Spinal cord (tissue), 10 donors: ENCODE measurements around the gene OPN4. TPM values are rescaled to one million over a fixed set of nuclear protein-coding genes. Genes with fewer than 3 reads are reported as not detected.

Source experiments
- DNase-seq, 6 donors: peaks; one replicate each; pipeline versions ENCODE4 v3.0.0 to v3.0.0-alpha.2; 2013 to 2015; ENCODE audit warnings: low spot score in 6 of 6, low read depth in 4 of 6
- H3K27ac ChIP-seq: one replicate; pipeline ENCODE4 v1.5.1; 2013; ENCODE audit warnings: low read depth, low read length, control low read depth
- H3K27me3 ChIP-seq: one replicate; pipeline ENCODE4 v1.6.1; 2013; ENCODE audit warnings: low read length; ENCODE audit not compliant: control insufficient read depth, insufficient read depth
- H3K36me3 ChIP-seq: one replicate; pipeline ENCODE4 v1.6.1; 2013; ENCODE audit warnings: low read length; ENCODE audit not compliant: control insufficient read depth, insufficient read depth
- H3K4me1 ChIP-seq: one replicate; pipeline ENCODE4 v1.6.1; 2013; ENCODE audit warnings: low read length; ENCODE audit not compliant: control insufficient read depth, insufficient read depth
- H3K4me3 ChIP-seq: one replicate; pipeline ENCODE4 v1.5.1; 2013; ENCODE audit warnings: low read depth, low read length, control low read depth
- H3K9me3 ChIP-seq: one replicate; pipeline ENCODE4 v1.6.1; 2013; ENCODE audit warnings: low read length; ENCODE audit not compliant: control insufficient read depth, insufficient read depth
- WGBS: methylation state at CpG from one replicate; pipeline ENCODE4 v1.1.5; 2013; ENCODE audit warnings: missing lambda C conversion rate; ENCODE audit not compliant: insufficient coverage; 5-methylcytosine and 5-hydroxymethylcytosine counted together
- polyA plus RNA-seq, 2 donors: library from polyadenylated mRNA; unstranded; fragments of 120-200 nt; gene quantifications; one replicate each; pipeline ENCODE4 v1.2.1, GENCODE V29; 2013; ENCODE audit not compliant: insufficient read length in 2 of 2
- total RNA-seq, 2 donors: library from RNA; depleted of rRNA in 1 of 2; stranded (reverse); fragments of 120-200 nt in 1 of 2; fragments of >200 nt in 1 of 2; gene quantifications; one replicate each; pipeline versions ENCODE4 v1.2.3 to v1.2.4, GENCODE V29; 2013 to 2014
- donor health status: healthy.

OPN4 gene
- total and polyA plus RNA-seq, 4 donors = 0.17 TPM; not detected in 3

DNA sequence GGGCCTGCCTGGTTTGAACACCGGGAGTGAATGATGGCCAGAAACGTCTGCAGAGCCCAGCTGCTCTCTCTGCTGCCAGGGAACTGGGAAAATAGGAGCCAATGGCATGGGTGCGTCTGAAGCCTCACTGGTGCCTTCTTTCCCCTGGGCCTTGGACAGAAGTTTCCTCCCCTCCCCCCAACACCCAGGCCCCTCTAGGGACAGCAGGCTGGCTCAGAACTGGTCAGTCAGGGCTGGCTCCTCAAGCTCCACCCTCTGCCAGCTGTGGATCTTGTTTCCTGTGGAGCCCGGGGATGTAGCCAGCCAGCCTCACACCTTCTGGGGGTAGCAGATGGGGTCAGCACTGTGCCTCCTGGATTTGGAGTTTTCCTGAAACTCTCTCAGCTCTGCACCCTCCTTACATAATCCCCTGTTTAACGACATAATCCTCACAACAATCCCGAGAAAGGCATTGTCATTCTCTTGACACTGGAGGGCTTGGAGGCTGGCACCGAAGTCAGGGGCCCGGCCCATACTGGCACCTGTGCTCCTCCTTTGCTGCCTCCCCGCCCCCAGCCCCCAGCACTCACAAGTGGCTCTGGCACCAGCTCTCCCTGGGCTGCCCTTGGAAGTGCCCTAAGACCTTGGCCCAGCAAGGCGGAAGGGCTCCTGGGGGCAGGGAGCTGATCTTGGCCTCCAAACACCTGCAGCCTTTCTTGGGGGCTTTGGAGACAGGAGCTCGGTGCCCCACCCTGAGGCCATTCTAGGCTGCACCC lies 19.7 kb downstream of the OPN4 start:
- Histone ChIP-seq H3K36me3 (peaks cover 2% of the 10 kb centered on the region), H3K9me3 (no peaks in the 10 kb centered on the region), H3K27me3 (no peaks in the 10 kb centered on the region), H3K4me3 (no peak overlapping the region), H3K27ac (no peak overlapping the region), H3K4me1 (peaks cover 40% of the 10 kb centered on the region)
- WGBS = 43% methylated on average over 9 of the region's 11 CpGs
- DNase-seq = peak in 2 of 6 donors; percentile 29 to 60

DNA sequence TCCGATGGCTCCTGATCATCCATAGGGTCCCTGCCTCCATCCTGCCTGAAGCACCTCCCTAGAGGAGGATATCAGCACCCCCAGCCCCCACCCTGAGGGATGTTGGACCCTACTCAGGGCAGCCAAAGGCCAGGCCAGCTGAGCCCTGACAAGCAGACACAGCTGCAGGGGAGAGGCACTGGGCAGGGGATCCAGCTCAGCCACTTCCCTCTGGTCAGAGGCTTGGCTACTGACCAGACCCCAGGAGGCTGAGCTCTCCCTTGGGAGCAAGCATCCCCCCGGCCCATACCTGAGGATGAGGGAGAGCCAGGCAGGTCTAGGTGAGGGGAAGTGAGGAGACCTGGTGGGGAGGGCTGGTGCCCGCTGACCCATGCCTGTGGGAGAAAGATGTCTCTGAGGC lies 20.6 kb downstream of the OPN4 start:
- no peaks in the 10 kb centered on the region for H3K27me3 ChIP-seq
- no peak for DNase-seq
- no peak overlapping the region for H3K27ac ChIP-seq
- no peak overlapping the region for H3K4me3 ChIP-seq
- no peaks in the 10 kb centered on the region for H3K36me3 ChIP-seq
- no peaks in the 10 kb centered on the region for H3K9me3 ChIP-seq
- H3K4me1 ChIP-seq = peaks cover 38% of the 10 kb centered on the region
- 88% methylated on average over 3 of the region's 3 CpGs for WGBS

DNA sequence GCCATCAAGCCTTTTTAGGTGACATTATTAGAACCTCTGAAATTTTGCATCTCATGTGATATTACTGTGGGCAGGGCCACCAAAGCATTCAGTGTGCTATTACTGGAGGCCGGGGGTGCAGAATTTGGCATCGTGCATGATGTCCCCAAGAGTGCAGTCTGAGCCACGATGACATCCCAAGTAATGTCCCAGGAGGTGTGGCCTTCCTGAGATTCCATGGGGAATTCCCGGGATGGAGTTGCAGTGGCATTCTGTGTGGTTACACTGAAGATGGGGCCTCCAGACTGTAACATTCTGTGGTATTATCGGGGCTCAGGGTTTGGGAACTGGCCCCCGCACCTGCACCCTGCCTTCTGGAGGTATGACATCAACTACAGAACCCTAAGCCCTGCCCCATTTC lies 23.0 kb downstream of the OPN4 start:
- H3K4me1 ChIP-seq = peaks cover 34% of the 10 kb centered on the region
- no peaks in the 10 kb centered on the region for H3K27me3 ChIP-seq
- 84% methylated on average over 6 of the region's 6 CpGs for WGBS
- no peaks in the 10 kb centered on the region for H3K9me3 ChIP-seq
- no peak overlapping the region for H3K4me3 ChIP-seq
- peaks cover 6% of the 10 kb centered on the region for H3K36me3 ChIP-seq
- DNase-seq = no peak
- H3K27ac ChIP-seq = no peak overlapping the region

GRCh38 chr10:86678999-86679792 lies 24.8 kb downstream of the OPN4 start:
- peaks cover 18% of the 10 kb centered on the region for H3K4me1 ChIP-seq
- H3K27me3 ChIP-seq = no peaks in the 10 kb centered on the region
- WGBS = 75% methylated on average over 11 of the region's 13 CpGs
- no peak for DNase-seq
- H3K4me3 ChIP-seq = no peak overlapping the region
- no peaks in the 10 kb centered on the region for H3K9me3 ChIP-seq
- H3K27ac ChIP-seq = no peak overlapping the region
- H3K36me3 ChIP-seq = peaks cover 6% of the 10 kb centered on the region

- no peak for DNase-seq
Measured at GRCh38 chr10:86681047-86681446, 26.7 kb downstream of the OPN4 start.

DNA sequence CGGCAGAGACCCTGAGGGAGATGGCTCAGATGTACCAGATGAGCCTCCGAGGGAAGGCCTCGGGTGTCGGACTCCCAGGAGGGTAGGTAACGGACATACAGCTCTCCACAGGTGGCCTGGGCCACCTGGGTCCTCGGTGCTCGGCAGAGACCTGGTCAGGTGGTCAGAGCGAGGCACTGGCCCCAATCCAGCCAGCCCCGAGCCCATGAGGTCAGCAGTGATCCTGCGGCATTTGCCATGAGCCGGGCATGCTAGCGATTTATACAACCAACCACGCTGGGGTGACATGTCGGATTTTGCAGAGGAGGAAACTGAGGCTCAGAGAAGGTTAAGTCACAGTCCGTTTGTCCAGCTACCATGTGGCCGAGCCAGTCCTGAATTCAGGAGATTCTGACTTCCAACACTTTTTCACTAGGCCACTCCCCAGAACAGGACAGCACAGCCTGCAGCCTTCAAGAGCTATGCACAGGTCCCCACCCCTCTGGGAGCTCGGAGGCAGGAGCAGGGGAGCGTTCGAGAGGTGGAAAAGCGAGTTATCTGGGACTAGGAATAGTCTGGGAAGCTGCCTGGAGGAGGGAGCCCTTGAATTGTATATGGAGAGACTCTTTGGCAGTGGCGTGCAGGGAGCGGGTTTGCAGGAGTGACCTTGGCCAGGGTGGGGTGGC lies 27.5 kb downstream of the OPN4 start:
- no peaks in the 10 kb centered on the region for H3K9me3 ChIP-seq
- WGBS = 76% methylated on average over 22 of the region's 22 CpGs
- no peaks in the 10 kb centered on the region for H3K27me3 ChIP-seq
- peaks cover 6% of the 10 kb centered on the region for H3K36me3 ChIP-seq
- H3K4me1 ChIP-seq = peaks cover 24% of the 10 kb centered on the region
- DNase-seq = no peak
- no peak overlapping the region for H3K4me3 ChIP-seq
- no peak overlapping the region for H3K27ac ChIP-seq

More at GRCh38 chr10:86681047-86681446, 26.7 kb downstream of the OPN4 start:
- H3K4me1 ChIP-seq = peaks cover 24% of the 10 kb centered on the region
- H3K36me3 ChIP-seq = peaks cover 6% of the 10 kb centered on the region
- H3K4me3 ChIP-seq = no peak overlapping the region
- 66% methylated on average over 14 of the region's 14 CpGs for WGBS
- no peaks in the 10 kb centered on the region for H3K9me3 ChIP-seq
- H3K27me3 ChIP-seq = no peaks in the 10 kb centered on the region
- H3K27ac ChIP-seq = no peak overlapping the region

- H3K4me3 ChIP-seq = no peak overlapping the region
- peaks cover 31% of the 10 kb centered on the region for H3K4me1 ChIP-seq
- no peak for DNase-seq
- no peak overlapping the region for H3K27ac ChIP-seq
- H3K36me3 ChIP-seq = peaks cover 6% of the 10 kb centered on the region
- H3K27me3 ChIP-seq = no peaks in the 10 kb centered on the region
- H3K9me3 ChIP-seq = no peaks in the 10 kb centered on the region
- 92% methylated on average over 1 of the region's 2 CpGs for WGBS
Measured at GRCh38 chr10:86682675-86683074, 28.3 kb downstream of the OPN4 start.

GRCh38 chr10:86684331-86685097 lies 30.2 kb downstream of the OPN4 start:
- Histone ChIP-seq H3K27ac (no peak overlapping the region), H3K9me3 (no peaks in the 10 kb centered on the region), H3K4me1 (peaks cover 36% of the 10 kb centered on the region), H3K36me3 (peaks cover 6% of the 10 kb centered on the region), H3K4me3 (no peak overlapping the region), H3K27me3 (no peaks in the 10 kb centered on the region)
- 35% methylated on average over 6 of the region's 9 CpGs for WGBS
- no peak for DNase-seq

GRCh38 chr10:86685416-86685815 lies 31.1 kb downstream of the OPN4 start:
- H3K9me3 ChIP-seq = no peaks in the 10 kb centered on the region
- H3K4me3 ChIP-seq = no peak overlapping the region
- H3K36me3 ChIP-seq = peaks cover 6% of the 10 kb centered on the region
- 81% methylated on average over 9 of the region's 9 CpGs for WGBS
- no peak for DNase-seq
- H3K27ac ChIP-seq = no peak overlapping the region
- H3K4me1 ChIP-seq = peaks cover 36% of the 10 kb centered on the region
- no peaks in the 10 kb centered on the region for H3K27me3 ChIP-seq
